Stimulated activated naive CD8-positive, alpha-beta T cell treated with anti-CD3 and anti-CD28 coated beads, Interleukin-15, Interleukin-2, amounts not matched to agents 100 ng/mL and 50 ng/mL, for 24 hours (primary cell): ENCODE measurements around the gene LHFPL3.

Source experiments
- H3K27ac Mint-ChIP-seq: one replicate; pipeline ENCODE4 v1.8.0; 2021; ENCODE audit warnings: mild to moderate bottlenecking, mixed read lengths
- H3K27me3 Mint-ChIP-seq: one replicate; pipeline ENCODE4 v1.8.0; 2021; ENCODE audit warnings: mixed read lengths
- H3K36me3 Mint-ChIP-seq: one replicate; pipeline ENCODE4 v1.8.0; 2021; ENCODE audit warnings: low read depth, mixed read lengths
- H3K4me1 Mint-ChIP-seq: one replicate; pipeline ENCODE4 v1.8.0; 2021; ENCODE audit warnings: low read depth, mixed read lengths
- H3K4me3 Mint-ChIP-seq: one replicate; pipeline ENCODE4 v1.8.0; 2021; ENCODE audit warnings: mild to moderate bottlenecking, mixed read lengths
- H3K9me3 Mint-ChIP-seq: one replicate; pipeline ENCODE4 v1.8.0; 2021; ENCODE audit warnings: mixed read lengths

Gene LHFPL3

DNA sequence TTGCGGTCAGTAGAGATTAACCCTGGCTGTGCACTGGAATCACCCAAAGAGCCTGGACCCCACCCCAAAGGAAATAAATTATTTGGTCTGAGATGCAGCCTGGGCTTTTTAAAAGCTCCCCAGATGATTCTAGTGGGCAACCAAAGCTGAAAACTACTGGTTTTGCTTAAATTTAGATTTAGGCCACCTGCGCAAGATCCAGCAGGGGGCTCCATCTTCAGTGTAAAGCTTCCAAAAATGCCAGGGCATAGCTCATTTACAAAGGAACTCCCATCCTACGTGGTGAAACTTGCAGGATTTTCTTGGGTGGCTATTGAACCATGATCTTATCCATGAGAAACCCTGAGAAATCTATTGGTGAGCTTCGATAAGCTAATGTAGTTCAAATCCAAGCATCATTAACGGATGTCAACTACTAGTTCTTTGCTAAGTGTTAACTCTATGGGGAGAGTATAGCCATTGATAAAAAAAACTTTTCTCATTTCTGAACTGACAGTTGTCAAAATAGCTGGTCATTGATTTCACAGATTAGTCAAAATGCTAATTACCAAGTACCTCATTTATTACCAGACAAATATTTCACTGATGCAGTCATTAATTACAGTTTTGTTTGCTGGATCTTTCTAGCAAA lies 315.3 kb downstream of the LHFPL3 start:
- H3K4me3 Mint-ChIP-seq, result no peak overlapping the region
- no peak overlapping the region for H3K27ac Mint-ChIP-seq
- H3K36me3 Mint-ChIP-seq, result no peaks in the 10 kb centered on the region
- no peaks in the 10 kb centered on the region for H3K4me1 Mint-ChIP-seq
- no peaks in the 10 kb centered on the region for H3K9me3 Mint-ChIP-seq
- H3K27me3 Mint-ChIP-seq, result peaks cover 24% of the 10 kb centered on the region

DNA sequence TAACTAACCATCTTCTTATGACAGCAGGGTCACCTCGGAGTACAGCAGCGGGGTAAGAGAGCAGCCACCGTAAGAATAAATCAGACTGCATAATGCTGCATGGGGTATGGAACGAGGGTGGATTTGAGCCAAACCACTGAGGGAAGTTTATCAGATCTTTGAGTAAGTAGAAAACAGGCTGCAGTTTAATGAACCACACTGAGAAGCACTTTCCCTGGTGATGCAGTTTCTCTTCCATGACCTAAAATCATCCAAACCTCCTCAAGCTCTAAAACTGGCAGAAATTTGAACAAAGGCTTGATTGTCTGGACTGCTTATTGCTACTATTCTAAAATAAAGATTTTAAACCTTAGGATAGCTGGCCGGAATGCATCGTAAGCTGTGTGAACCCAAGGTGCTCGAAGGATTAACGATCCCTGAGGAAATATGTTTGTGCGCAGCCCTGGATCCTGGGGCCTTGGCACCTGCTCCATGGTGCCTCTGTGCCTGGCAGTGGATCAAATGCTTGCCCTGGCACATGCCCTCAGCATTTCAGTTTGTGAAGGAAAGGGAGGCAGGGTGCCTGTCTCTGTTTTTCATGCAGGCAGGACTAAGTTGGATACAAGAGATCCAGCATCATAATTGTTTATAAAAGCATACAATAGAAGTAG lies 322.7 kb downstream of the LHFPL3 start:
- Mint-ChIP-seq H3K4me1 (no peaks in the 10 kb centered on the region), H3K9me3 (no peaks in the 10 kb centered on the region), H3K27ac (no peak overlapping the region), H3K36me3 (no peaks in the 10 kb centered on the region), H3K4me3 (no peak overlapping the region), H3K27me3 (peaks cover 12% of the 10 kb centered on the region)

DNA sequence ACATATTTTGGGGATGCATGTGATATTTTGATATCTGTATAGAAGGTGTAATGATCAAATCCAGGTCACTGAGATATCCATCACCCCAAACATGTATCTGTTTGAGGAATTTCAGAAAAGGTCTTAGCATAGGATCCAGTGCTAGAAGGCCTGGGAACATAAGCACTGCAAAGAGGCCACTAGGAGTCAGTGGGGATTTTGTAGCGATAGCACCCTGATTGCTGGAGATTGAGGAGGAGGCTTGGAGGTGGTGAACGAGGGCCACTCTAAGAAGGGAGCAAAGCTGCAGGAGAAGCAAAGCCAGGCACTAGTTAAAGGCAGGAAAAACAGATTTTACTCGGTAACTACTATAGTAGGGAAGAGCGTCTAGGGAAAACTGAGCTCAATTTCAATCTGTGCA lies 324.0 kb downstream of the LHFPL3 start:
- Mint-ChIP-seq H3K9me3 (no peaks in the 10 kb centered on the region), H3K36me3 (no peaks in the 10 kb centered on the region), H3K27me3 (peaks cover 4% of the 10 kb centered on the region), H3K4me1 (no peaks in the 10 kb centered on the region), H3K27ac (no peak overlapping the region), H3K4me3 (no peak overlapping the region)

DNA sequence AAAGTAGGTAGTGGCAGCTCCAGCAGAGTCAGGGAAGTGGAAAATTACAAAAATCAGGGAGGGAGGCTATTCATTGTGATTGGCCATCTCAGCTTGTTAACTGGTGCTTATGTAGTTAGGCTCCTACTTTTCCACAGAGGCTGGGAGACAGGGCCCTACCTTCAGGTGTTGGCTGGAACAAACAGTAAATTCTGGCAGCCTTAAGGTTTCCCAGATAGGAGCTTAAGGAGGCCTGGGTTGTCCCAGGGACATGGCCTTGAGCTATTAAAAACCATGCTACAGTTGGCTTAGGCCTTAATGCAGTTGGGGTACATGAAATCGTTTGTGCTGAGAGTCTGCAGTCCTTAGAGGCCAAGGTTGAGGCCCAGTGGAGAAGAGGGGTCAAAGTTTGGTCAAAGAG lies 324.5 kb downstream of the LHFPL3 start:
- Mint-ChIP-seq H3K36me3 (no peaks in the 10 kb centered on the region), H3K9me3 (no peaks in the 10 kb centered on the region), H3K4me1 (no peaks in the 10 kb centered on the region), H3K27ac (no peak overlapping the region), H3K4me3 (no peak overlapping the region), H3K27me3 (peaks cover 4% of the 10 kb centered on the region)

DNA sequence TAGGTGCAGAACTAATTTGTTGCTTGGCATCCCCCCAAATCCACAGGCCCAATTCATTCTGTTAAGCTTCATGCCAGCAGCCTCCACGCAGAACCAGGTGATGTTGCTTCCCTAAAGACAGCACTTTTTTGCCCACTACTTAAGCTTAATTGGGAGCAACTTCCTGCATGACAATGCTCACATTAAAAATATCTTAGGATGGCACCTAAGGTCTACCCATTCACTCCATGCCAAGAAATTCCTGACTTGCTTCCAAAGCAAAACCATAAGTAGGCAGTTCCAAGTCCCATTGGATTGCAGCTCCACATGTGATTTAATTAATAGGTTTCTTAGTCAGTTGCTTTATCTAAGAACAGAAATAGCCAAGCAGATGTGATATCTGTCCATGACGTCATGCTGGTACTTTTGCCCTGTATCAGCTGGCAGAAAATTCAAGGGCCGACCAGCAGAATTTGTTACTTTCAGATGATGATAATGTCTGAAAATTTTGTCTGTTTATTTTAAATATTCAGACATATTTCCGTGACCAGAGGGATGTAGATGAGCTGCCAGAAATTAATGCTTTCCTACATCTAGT lies 325.5 kb downstream of the LHFPL3 start:
- peaks cover 2% of the 10 kb centered on the region for H3K27me3 Mint-ChIP-seq
- H3K4me3 Mint-ChIP-seq, result no peak overlapping the region
- H3K4me1 Mint-ChIP-seq, result no peaks in the 10 kb centered on the region
- no peaks in the 10 kb centered on the region for H3K9me3 Mint-ChIP-seq
- H3K27ac Mint-ChIP-seq, result no peak overlapping the region
- no peaks in the 10 kb centered on the region for H3K36me3 Mint-ChIP-seq

DNA sequence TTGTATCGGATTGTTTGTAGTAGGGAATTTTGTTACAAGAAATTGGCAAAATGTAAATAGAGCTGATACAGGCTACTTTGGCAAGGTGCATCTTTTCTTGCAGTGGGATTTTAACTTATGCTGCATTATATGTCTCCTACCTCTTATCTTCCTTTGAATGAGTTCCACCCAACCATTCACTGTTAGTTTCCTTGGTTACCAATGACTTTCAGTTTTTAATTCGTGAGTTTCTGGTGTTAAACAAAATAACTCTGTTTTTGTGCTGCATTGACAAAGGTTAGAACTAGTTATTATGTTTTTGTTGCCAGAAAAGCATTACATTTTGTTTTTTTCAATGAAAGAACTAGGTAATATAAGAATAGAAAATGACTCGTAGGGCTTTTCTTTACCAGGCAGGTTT lies 327.2 kb downstream of the LHFPL3 start:
- Mint-ChIP-seq H3K36me3 (no peaks in the 10 kb centered on the region), H3K27me3 (no peaks in the 10 kb centered on the region), H3K4me1 (no peaks in the 10 kb centered on the region), H3K9me3 (no peaks in the 10 kb centered on the region), H3K27ac (no peak overlapping the region), H3K4me3 (no peak overlapping the region)

DNA sequence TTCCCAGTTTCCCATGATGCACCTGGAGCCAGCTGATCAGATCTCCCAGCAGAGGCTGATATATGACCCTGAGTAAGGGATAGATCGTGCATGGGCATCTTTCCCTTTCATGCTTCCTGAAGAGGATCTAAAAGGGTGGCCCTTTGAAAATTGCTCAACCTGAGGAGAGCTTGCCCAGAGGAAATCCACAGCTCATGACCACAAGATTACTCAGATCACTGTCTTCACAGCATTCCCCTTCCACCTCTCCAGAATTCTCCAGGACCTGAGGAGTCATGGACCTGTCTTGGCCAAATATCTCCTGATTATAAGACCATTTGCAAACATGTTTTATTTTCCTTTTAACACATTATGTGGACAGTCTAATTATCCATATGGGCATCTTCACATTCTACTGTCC lies 328.1 kb downstream of the LHFPL3 start:
- H3K9me3 Mint-ChIP-seq, result no peaks in the 10 kb centered on the region
- H3K27me3 Mint-ChIP-seq, result no peaks in the 10 kb centered on the region
- H3K4me3 Mint-ChIP-seq, result no peak overlapping the region
- H3K27ac Mint-ChIP-seq, result no peak overlapping the region
- H3K36me3 Mint-ChIP-seq, result no peaks in the 10 kb centered on the region
- H3K4me1 Mint-ChIP-seq, result no peaks in the 10 kb centered on the region

DNA sequence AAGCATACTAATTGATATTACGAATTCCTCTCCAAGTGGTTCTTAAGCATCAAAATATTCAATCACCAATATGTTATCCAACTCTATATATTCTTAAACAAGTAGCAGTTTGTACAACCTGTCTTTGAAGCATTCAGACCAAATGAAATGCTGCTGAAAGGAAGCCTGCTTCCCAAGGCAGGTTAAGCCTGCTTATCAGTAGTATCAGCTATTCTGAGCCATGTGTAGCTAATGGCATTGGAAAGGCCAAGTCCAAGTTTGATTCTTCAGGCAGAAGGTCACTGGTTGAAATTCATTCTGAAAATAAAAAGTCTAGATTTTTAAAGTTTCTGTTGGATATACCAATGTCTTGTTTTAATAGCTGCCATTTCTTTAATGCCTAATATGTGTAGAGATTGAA lies 328.7 kb downstream of the LHFPL3 start:
- H3K27ac Mint-ChIP-seq, result no peak overlapping the region
- no peaks in the 10 kb centered on the region for H3K36me3 Mint-ChIP-seq
- H3K27me3 Mint-ChIP-seq, result no peaks in the 10 kb centered on the region
- H3K4me3 Mint-ChIP-seq, result no peak overlapping the region
- H3K9me3 Mint-ChIP-seq, result no peaks in the 10 kb centered on the region
- no peaks in the 10 kb centered on the region for H3K4me1 Mint-ChIP-seq

DNA sequence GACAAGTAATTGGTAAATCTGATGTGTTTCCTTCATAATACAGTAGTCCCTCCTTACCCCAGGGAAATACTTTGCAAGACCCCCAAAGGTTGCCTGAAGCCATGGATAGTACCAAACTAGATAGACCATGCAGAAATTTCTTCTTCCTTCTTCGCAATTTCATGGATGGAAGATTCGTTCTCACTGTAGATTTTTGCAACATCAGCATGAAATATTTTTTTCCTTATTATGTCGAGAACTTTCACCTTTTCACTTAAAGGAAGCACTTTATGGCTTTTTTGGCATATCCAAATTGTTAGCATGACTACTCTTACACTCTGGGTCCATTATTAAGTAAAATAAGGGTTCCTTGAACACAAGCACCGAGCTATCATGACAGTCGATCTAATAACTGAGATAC lies 333.2 kb downstream of the LHFPL3 start:
- H3K27ac Mint-ChIP-seq, result no peak overlapping the region
- no peaks in the 10 kb centered on the region for H3K4me1 Mint-ChIP-seq
- no peak overlapping the region for H3K4me3 Mint-ChIP-seq
- no peaks in the 10 kb centered on the region for H3K9me3 Mint-ChIP-seq
- H3K27me3 Mint-ChIP-seq, result no peaks in the 10 kb centered on the region
- no peaks in the 10 kb centered on the region for H3K36me3 Mint-ChIP-seq

DNA sequence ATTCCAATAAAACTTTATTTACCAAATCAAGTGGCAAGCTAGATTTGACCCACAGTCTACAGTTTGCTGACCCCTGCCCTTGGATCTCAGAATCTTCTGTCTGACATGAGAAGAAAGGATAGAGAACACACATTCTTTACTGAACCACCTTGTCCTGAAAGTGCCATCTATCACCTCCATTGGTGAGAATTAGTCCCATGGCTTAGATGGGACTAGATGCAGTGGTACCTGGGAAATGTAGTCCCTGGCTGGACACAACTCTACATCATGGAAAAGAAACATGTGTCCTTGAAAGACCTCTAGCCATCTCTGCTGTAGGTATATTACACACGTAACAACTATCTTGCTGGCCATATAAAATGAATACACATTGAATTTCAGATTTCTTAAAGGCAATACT lies 336.2 kb downstream of the LHFPL3 start:
- no peaks in the 10 kb centered on the region for H3K36me3 Mint-ChIP-seq
- no peak overlapping the region for H3K4me3 Mint-ChIP-seq
- peaks cover 5% of the 10 kb centered on the region for H3K9me3 Mint-ChIP-seq
- peaks cover 6% of the 10 kb centered on the region for H3K27me3 Mint-ChIP-seq
- H3K4me1 Mint-ChIP-seq, result no peaks in the 10 kb centered on the region
- H3K27ac Mint-ChIP-seq, result no peak overlapping the region

DNA sequence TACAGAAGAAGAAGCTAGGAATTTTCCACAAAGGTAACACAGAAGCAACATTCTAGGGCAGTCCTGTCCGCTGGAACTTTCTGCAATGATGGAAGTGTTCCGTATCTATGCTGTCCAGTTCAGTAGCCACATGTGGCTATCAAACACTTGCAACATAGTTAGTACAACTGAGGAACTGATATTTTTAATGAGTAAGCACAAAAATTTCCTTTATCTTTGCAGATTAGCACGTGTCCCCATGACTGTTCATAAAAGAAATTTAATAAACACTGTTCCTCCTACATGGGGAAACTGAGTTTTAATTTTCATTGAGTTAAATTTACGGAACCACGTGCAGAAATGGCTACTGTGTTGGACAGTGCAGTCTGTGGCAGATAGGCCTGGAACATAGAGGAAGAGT lies 349.2 kb downstream of the LHFPL3 start:
- no peaks in the 10 kb centered on the region for H3K9me3 Mint-ChIP-seq
- no peak overlapping the region for H3K4me3 Mint-ChIP-seq
- H3K27ac Mint-ChIP-seq, result no peak overlapping the region
- no peaks in the 10 kb centered on the region for H3K36me3 Mint-ChIP-seq
- H3K4me1 Mint-ChIP-seq, result no peaks in the 10 kb centered on the region
- H3K27me3 Mint-ChIP-seq, result peaks cover 17% of the 10 kb centered on the region

DNA sequence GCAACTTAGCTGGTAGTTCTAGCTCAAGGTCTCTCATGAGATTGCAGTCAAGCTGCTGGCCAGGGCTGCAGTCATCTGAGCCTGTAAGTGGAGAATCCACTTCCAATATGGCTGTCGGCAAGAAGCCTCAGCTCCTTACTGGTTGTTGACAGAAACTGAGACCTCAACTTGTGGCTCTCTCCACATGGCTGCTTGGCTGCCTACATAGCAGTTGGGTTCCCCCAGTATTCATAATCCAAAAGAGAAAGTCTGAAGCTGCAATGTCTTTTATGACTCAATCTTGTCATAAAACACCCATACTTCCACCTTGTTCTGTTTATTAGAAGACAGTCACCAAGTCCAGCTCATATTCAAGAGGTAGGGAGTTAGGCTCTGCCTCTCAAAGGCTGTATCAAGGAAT lies 350.7 kb downstream of the LHFPL3 start:
- no peaks in the 10 kb centered on the region for H3K36me3 Mint-ChIP-seq
- H3K27ac Mint-ChIP-seq, result no peak overlapping the region
- peaks cover 20% of the 10 kb centered on the region for H3K27me3 Mint-ChIP-seq

DNA sequence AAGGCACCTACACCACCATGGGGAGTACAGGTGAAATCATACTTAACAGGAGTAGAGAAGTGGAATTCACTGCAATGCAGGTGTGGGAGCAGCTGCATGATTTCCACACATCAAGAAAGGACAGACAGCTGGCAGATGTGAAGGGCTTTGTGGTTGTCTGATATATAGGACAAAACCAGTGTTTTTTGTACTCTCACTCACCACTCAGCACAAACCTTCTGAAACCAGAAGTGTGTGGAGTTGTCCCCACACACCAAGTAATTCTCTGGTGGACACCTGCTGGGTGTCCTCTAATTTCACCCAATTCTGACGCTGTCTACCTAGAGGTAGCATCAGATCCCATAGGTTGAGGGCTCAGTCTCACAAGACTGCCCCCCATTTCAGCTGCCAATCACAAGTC lies 357.9 kb downstream of the LHFPL3 start:
- Mint-ChIP-seq H3K9me3 (peaks cover 3% of the 10 kb centered on the region), H3K27me3 (peaks cover 11% of the 10 kb centered on the region), H3K27ac (no peak overlapping the region), H3K4me3 (no peak overlapping the region), H3K4me1 (no peaks in the 10 kb centered on the region), H3K36me3 (no peaks in the 10 kb centered on the region)

More for the DNA sequence above, 350.7 kb downstream of the LHFPL3 start:
- no peaks in the 10 kb centered on the region for H3K4me1 Mint-ChIP-seq
- no peak overlapping the region for H3K4me3 Mint-ChIP-seq
- no peaks in the 10 kb centered on the region for H3K9me3 Mint-ChIP-seq

DNA sequence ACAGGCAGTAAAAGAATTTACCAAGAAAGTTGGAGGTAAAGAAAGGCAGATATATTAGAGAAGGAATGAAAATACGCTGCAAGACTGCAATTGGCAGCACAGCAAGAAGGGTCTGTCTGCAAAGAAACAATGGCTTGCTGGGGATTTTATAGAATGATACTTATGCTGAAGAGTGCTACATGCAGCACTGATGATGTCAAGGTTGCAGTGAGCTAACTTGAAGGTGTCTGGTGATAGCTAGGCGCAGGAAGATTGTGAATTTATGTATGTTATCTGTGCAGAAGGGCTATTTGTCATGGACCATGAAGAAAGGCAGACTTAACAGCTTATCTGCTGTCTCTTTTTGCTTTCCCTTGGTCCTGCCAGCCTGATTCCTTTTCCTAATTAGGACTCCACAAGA lies 366.3 kb downstream of the LHFPL3 start:
- Mint-ChIP-seq H3K36me3 (no peaks in the 10 kb centered on the region), H3K27me3 (no peaks in the 10 kb centered on the region), H3K9me3 (peaks cover 6% of the 10 kb centered on the region), H3K27ac (no peak overlapping the region), H3K4me1 (no peaks in the 10 kb centered on the region), H3K4me3 (no peak overlapping the region)

DNA sequence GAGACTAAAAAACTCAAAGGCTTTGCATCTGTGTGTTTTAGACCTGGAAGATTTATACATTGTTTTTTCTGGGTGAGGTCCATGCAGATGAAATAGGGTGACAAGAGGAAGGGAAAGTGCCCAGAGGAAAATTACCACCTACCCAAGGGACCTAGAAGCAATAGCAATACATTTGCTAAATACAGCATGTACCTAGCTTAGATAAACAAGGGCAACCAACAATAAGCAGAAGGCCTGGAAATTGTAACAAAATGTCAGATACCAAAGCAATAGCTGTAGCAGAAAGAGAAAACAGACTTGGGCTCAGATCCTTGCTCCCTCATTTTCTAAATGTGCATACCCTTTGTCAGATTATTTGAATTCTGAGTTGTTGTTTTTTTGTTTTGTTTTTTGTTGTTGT lies 367.2 kb downstream of the LHFPL3 start:
- Mint-ChIP-seq H3K9me3 (peaks cover 8% of the 10 kb centered on the region), H3K27me3 (no peaks in the 10 kb centered on the region), H3K27ac (no peak overlapping the region), H3K4me1 (no peaks in the 10 kb centered on the region), H3K4me3 (no peak overlapping the region), H3K36me3 (no peaks in the 10 kb centered on the region)

DNA sequence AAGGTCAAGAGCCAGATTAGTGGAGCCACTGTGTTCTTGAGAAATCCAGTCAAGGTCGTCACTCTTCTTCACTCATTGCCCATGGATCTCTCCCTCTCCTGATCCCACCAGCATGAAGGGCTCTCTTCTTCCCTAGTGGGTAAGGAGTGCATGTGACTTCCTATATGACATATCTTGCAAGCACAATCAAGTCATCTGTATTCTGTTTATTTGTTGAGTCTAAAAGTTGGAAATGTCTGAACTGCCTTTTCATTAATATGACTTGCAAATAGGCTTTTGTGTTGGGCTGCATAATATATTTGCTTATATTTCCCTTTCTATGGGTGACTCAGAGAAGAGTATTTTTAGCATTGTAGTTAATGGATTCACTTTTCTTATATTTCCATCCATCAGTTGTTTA lies 371.9 kb downstream of the LHFPL3 start:
- Mint-ChIP-seq H3K9me3 (peaks cover 8% of the 10 kb centered on the region), H3K36me3 (no peaks in the 10 kb centered on the region)

More for the DNA sequence above, 371.9 kb downstream of the LHFPL3 start:
- Mint-ChIP-seq H3K4me1 (no peaks in the 10 kb centered on the region), H3K4me3 (no peak overlapping the region), H3K27me3 (peaks cover 7% of the 10 kb centered on the region), H3K27ac (no peak overlapping the region)
